HepG2 (cell line): ENCODE measurements around the gene KANK4. TPM values are rescaled to one million over a fixed set of nuclear protein-coding genes. Genes with fewer than 3 reads are reported as not detected.

Experiments
- ARHGAP35 ChIP-seq: sonication (generic); formaldehyde crosslinking; IDR thresholded peaks from 2 replicates; pipeline ENCODE4 v1.9.0; 2022; ENCODE audit warnings: mild to moderate bottlenecking, inconsistent platforms, moderate library complexity, missing genetic modification reagents, borderline replicate concordance
- CBFB ChIP-seq: sonication (generic); formaldehyde crosslinking; IDR thresholded peaks from 2 replicates; pipeline ENCODE4 v1.4.0; 2020; ENCODE audit warnings: missing genetic modification reagents
- EP300 ChIP-seq, 3 experiments: sonication (generic) in 1 of 3; formaldehyde crosslinking in 1 of 3; IDR thresholded peaks; 2 replicates each; pipeline versions ENCODE4 v1.5.1 to v1.6.1; 2011 to 2020; ENCODE audit warnings: low read depth in 2 of 3, low read length in 2 of 3, borderline replicate concordance in 1 of 3, improper control_type of control experiment in 1 of 3, mild to moderate bottlenecking in 1 of 3, missing genetic modification reagents in 1 of 3, moderate library complexity in 1 of 3
- FOXP1 ChIP-seq, 2 experiments: fragments of 450-650 bp in 1 of 2; IDR thresholded peaks; 2 replicates each; pipeline ENCODE4 v1.6.1; 2017 to 2018; ENCODE audit warnings: antibody characterized with exemption in 1 of 2
- NFE2 ChIP-seq: sonication (generic); formaldehyde crosslinking; IDR thresholded peaks from 2 replicates; pipeline ENCODE4 v1.4.0; 2020; ENCODE audit warnings: missing genetic modification reagents
- NR2F6 ChIP-seq, 2 experiments: IDR thresholded peaks; 2 replicates each; pipeline ENCODE4 v1.6.1; 2016; ENCODE audit warnings: antibody characterized with exemption in 1 of 2, mild to moderate bottlenecking in 1 of 2
- POGZ ChIP-seq: sonication (generic); formaldehyde crosslinking; IDR thresholded peaks from 2 replicates; pipeline ENCODE4 v1.4.0; 2020; ENCODE audit warnings: mild to moderate bottlenecking, missing genetic modification reagents
- RFXAP ChIP-seq: sonication (generic); formaldehyde crosslinking; IDR thresholded peaks from 2 replicates; pipeline ENCODE4 v1.4.0; 2020; ENCODE audit warnings: missing genetic modification reagents, borderline replicate concordance
- ZMYM3 ChIP-seq: sonication (generic); formaldehyde crosslinking; IDR thresholded peaks from 2 replicates; pipeline ENCODE4 v1.5.1; 2020; ENCODE audit warnings: mild to moderate bottlenecking, missing genetic modification reagents
- ZNF230 ChIP-seq: sonication (generic); formaldehyde crosslinking; IDR thresholded peaks from 2 replicates; pipeline ENCODE4 v1.4.0; 2020; ENCODE audit warnings: mild to moderate bottlenecking, missing genetic modification reagents
- ZNF33B ChIP-seq: sonication (generic); formaldehyde crosslinking; IDR thresholded peaks from 2 replicates; pipeline ENCODE4 v1.5.1; 2020; ENCODE audit warnings: mild to moderate bottlenecking, missing genetic modification reagents
- polyA plus RNA-seq, 8 experiments: library from polyadenylated mRNA; depleted of rRNA in 3 of 8; stranded (reverse) in 7 of 8; unstranded in 1 of 8; fragments of >200 nt; fragmentation: Illumina TruSeq in 4 of 8; extraction: Trizol in 4 of 8; gene quantifications; 2 replicates each; pipeline versions ENCODE4 v1.2.1 to v1.2.3, GENCODE V29; 2011 to 2016; ENCODE audit warnings: low read depth in 4 of 8, missing spikeins in 1 of 8, mixed read lengths in 1 of 8; ENCODE audit not compliant: insufficient read depth in 1 of 8
- total RNA-seq, 5 experiments: library from RNA; depleted of rRNA; stranded (reverse); fragments of >200 nt; fragmentation: Illumina TruSeq; extraction: Trizol; gene quantifications; 2 replicates each; pipeline ENCODE4 v1.2.3, GENCODE V29; 2016; ENCODE audit warnings: low read depth in 1 of 5
- TF ChIP-seq, protein P1 (sequence below): sonication (generic); formaldehyde crosslinking; conservative IDR thresholded peaks from 2 replicates; pipeline ENCODE4 v1.8.0; 2022; ENCODE audit warnings: mild to moderate bottlenecking, moderate library complexity, missing genetic modification reagents
- TF ChIP-seq, protein P2 (sequence below): IDR thresholded peaks from 2 replicates; pipeline ENCODE4 v1.4.0; 2020; ENCODE audit warnings: mild to moderate bottlenecking, missing genetic modification reagents
- TF ChIP-seq, protein P3 (sequence below): sonication (generic); formaldehyde crosslinking; IDR thresholded peaks from 2 replicates; pipeline ENCODE4 v1.5.1; 2020; ENCODE audit warnings: mild to moderate bottlenecking, missing genetic modification reagents, moderate library complexity
- TF ChIP-seq, protein P4 (sequence below): sonication (generic); formaldehyde crosslinking; IDR thresholded peaks from 2 replicates; pipeline ENCODE4 v1.8.0; 2022; ENCODE audit warnings: missing genetic modification reagents, mild to moderate bottlenecking, inconsistent platforms, borderline replicate concordance
- TF ChIP-seq, protein P5 (sequence below): sonication (generic); formaldehyde crosslinking; IDR thresholded peaks from 2 replicates; pipeline ENCODE4 v1.4.0; 2020; ENCODE audit warnings: mild to moderate bottlenecking, missing genetic modification reagents
- TF ChIP-seq, protein P6 (sequence below): sonication (generic); formaldehyde crosslinking; IDR thresholded peaks from 2 replicates; pipeline ENCODE4 v1.5.0; 2020; ENCODE audit warnings: mild to moderate bottlenecking, missing genetic modification reagents, moderate library complexity

The KANK4 gene
- total and polyA plus RNA-seq, 2 of the 13 experiments (the other 11 are each of a cell fraction or from before 2014, with no cell fraction given) = 16.1 to 25.7 TPM

DNA sequence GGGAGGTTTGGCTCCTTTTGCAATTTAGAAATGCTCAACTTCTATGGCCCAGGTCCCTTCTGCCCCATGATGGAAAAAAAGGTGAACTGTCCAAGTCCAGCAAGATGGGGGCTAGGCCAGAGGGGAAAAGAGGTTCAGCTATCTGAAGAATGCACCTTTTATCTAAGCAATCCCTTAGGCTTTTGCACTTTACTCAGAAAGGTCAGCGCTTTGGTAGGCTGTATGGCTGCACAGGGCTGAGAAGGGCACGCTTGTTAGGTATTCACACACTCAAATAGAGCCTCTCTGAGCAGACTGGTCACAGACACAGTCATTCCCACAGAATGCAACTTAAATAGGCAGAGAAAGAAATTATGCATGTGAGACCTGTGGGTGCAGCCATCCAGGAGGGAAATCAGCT lies 31.0 kb downstream of the KANK4 start (continued):
- TF ChIP-seq, protein P1, sequence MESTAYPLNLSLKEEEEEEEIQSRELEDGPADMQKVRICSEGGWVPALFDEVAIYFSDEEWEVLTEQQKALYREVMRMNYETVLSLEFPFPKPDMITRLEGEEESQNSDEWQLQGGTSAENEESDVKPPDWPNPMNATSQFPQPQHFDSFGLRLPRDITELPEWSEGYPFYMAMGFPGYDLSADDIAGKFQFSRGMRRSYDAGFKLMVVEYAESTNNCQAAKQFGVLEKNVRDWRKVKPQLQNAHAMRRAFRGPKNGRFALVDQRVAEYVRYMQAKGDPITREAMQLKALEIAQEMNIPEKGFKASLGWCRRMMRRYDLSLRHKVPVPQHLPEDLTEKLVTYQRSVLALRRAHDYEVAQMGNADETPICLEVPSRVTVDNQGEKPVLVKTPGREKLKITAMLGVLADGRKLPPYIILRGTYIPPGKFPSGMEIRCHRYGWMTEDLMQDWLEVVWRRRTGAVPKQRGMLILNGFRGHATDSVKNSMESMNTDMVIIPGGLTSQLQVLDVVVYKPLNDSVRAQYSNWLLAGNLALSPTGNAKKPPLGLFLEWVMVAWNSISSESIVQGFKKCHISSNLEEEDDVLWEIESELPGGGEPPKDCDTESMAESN (CRISPR knock-in tag) = no peak
- TF ChIP-seq, protein P2, sequence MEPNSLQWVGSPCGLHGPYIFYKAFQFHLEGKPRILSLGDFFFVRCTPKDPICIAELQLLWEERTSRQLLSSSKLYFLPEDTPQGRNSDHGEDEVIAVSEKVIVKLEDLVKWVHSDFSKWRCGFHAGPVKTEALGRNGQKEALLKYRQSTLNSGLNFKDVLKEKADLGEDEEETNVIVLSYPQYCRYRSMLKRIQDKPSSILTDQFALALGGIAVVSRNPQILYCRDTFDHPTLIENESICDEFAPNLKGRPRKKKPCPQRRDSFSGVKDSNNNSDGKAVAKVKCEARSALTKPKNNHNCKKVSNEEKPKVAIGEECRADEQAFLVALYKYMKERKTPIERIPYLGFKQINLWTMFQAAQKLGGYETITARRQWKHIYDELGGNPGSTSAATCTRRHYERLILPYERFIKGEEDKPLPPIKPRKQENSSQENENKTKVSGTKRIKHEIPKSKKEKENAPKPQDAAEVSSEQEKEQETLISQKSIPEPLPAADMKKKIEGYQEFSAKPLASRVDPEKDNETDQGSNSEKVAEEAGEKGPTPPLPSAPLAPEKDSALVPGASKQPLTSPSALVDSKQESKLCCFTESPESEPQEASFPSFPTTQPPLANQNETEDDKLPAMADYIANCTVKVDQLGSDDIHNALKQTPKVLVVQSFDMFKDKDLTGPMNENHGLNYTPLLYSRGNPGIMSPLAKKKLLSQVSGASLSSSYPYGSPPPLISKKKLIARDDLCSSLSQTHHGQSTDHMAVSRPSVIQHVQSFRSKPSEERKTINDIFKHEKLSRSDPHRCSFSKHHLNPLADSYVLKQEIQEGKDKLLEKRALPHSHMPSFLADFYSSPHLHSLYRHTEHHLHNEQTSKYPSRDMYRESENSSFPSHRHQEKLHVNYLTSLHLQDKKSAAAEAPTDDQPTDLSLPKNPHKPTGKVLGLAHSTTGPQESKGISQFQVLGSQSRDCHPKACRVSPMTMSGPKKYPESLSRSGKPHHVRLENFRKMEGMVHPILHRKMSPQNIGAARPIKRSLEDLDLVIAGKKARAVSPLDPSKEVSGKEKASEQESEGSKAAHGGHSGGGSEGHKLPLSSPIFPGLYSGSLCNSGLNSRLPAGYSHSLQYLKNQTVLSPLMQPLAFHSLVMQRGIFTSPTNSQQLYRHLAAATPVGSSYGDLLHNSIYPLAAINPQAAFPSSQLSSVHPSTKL (CRISPR knock-in tag) = 0 out of 2 replicates have a peak, but pooled peaks have one; percentile 24
- TF ChIP-seq ZNF230 (CRISPR knock-in tag) = no peak
- peak in 1 of 2 experiments; percentile 45; a peak in 1 of 4 replicates for TF ChIP-seq EP300 (IDR thresholded peaks at IDR 0.05; ENCODE audit: low read depth in 2 of 2, low read length in 2 of 2)
- TF ChIP-seq EP300 (CRISPR knock-in tag; IDR thresholded peaks at IDR 0.05; ENCODE audit: borderline replicate concordance) = no peak
- TF ChIP-seq ZMYM3 (CRISPR knock-in tag) = no peak
- TF ChIP-seq, protein P3, sequence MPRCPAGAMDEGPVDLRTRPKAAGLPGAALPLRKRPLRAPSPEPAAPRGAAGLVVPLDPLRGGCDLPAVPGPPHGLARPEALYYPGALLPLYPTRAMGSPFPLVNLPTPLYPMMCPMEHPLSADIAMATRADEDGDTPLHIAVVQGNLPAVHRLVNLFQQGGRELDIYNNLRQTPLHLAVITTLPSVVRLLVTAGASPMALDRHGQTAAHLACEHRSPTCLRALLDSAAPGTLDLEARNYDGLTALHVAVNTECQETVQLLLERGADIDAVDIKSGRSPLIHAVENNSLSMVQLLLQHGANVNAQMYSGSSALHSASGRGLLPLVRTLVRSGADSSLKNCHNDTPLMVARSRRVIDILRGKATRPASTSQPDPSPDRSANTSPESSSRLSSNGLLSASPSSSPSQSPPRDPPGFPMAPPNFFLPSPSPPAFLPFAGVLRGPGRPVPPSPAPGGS (CRISPR knock-in tag) = no peak
- TF ChIP-seq CBFB (CRISPR knock-in tag) = no peak
- TF ChIP-seq ARHGAP35 (CRISPR knock-in tag) = no peak
- TF ChIP-seq POGZ (CRISPR knock-in tag) = no peak
- TF ChIP-seq NR2F6 (IDR thresholded peaks at IDR 0.05) = peak; percentile 62
- peak; percentile 64; the same call in 1 of the 2 replicates for TF ChIP-seq NR2F6 (CRISPR knock-in tag; IDR thresholded peaks at IDR 0.05)
- TF ChIP-seq, protein P4, sequence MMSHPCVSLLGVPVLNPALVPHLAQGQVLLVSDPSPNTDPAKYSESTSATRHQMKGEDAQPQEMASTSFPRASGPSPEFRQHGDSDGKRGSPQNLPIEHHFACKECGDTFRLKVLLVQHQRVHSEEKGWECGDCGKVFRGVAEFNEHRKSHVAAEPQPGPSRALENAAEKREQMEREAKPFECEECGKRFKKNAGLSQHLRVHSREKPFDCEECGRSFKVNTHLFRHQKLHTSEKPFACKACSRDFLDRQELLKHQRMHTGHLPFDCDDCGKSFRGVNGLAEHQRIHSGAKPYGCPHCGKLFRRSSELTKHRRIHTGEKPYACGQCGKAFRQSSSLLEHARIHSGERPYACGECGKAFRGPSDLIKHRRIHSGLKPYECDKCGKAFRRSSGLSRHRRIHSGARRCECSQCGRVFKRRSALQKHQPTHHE (CRISPR knock-in tag) = no peak
- TF ChIP-seq ZNF33B (CRISPR knock-in tag) = no peak
- no peak for TF ChIP-seq RFXAP (CRISPR knock-in tag)
- no peak for TF ChIP-seq FOXP1 (IDR thresholded peaks at IDR 0.05)
- TF ChIP-seq FOXP1 (CRISPR knock-in tag; IDR thresholded peaks at IDR 0.05) = 0 out of 2 replicates have a peak, but pooled peaks have one; percentile 2
- TF ChIP-seq, protein P5, sequence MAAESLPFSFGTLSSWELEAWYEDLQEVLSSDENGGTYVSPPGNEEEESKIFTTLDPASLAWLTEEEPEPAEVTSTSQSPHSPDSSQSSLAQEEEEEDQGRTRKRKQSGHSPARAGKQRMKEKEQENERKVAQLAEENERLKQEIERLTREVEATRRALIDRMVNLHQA (CRISPR knock-in tag) = no peak
- no peak for TF ChIP-seq NFE2 (CRISPR knock-in tag)
- TF ChIP-seq, protein P6, sequence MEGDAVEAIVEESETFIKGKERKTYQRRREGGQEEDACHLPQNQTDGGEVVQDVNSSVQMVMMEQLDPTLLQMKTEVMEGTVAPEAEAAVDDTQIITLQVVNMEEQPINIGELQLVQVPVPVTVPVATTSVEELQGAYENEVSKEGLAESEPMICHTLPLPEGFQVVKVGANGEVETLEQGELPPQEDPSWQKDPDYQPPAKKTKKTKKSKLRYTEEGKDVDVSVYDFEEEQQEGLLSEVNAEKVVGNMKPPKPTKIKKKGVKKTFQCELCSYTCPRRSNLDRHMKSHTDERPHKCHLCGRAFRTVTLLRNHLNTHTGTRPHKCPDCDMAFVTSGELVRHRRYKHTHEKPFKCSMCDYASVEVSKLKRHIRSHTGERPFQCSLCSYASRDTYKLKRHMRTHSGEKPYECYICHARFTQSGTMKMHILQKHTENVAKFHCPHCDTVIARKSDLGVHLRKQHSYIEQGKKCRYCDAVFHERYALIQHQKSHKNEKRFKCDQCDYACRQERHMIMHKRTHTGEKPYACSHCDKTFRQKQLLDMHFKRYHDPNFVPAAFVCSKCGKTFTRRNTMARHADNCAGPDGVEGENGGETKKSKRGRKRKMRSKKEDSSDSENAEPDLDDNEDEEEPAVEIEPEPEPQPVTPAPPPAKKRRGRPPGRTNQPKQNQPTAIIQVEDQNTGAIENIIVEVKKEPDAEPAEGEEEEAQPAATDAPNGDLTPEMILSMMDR (CRISPR knock-in tag) = no peak
